H9 (cell line): Measurements from ENCODE around the gene OSBPL9. TPM values are rescaled to one million over a fixed set of nuclear protein-coding genes. Genes with fewer than 3 reads are reported as not detected.

Experiments used
- DNase-seq: peaks from one replicate; pipeline ENCODE4 v3.0.0-alpha.2; 2017
- H2AFZ ChIP-seq: one replicate; pipeline ENCODE4 v1.6.1; 2013; ENCODE audit warnings: mild to moderate bottlenecking, low read length, control low read depth, moderate library complexity
- H2AK5ac ChIP-seq: 2 replicates; pipeline ENCODE4 v1.6.1; 2013; ENCODE audit warnings: low read length, control low read depth, mixed read lengths; ENCODE audit not compliant: insufficient read length
- H2BK120ac ChIP-seq: one replicate; pipeline ENCODE4 v1.6.1; 2013; ENCODE audit warnings: low read depth, mild to moderate bottlenecking, low read length, control low read depth, inconsistent platforms; ENCODE audit not compliant: poor library complexity, severe bottlenecking
- H2BK12ac ChIP-seq: 2 replicates; pipeline ENCODE4 v1.6.1; 2013; ENCODE audit warnings: low read length, control low read depth, mixed read lengths, low read depth; ENCODE audit not compliant: insufficient read length
- H2BK15ac ChIP-seq: 2 replicates; pipeline ENCODE4 v1.6.1; 2013; ENCODE audit warnings: low read depth, low read length, control low read depth
- H2BK20ac ChIP-seq: one replicate; pipeline ENCODE4 v1.6.1; 2013; ENCODE audit warnings: low read depth, mild to moderate bottlenecking, low read length, control low read depth, inconsistent platforms; ENCODE audit not compliant: poor library complexity, severe bottlenecking
- H2BK5ac ChIP-seq: 2 replicates; pipeline ENCODE4 v1.6.1; 2013; ENCODE audit warnings: low read length, control low read depth, mixed read lengths; ENCODE audit not compliant: insufficient read length
- H3K14ac ChIP-seq: 2 replicates; pipeline ENCODE4 v1.6.1; 2013; ENCODE audit warnings: low read length, control low read depth; ENCODE audit not compliant: insufficient read depth
- H3K18ac ChIP-seq: 2 replicates; pipeline ENCODE4 v1.6.1; 2013; ENCODE audit warnings: low read depth, mild to moderate bottlenecking, mixed read lengths, low read length, control low read depth; ENCODE audit not compliant: insufficient read length
- H3K23ac ChIP-seq: 2 replicates; pipeline ENCODE4 v1.6.1; 2013; ENCODE audit warnings: low read length, control low read depth, mixed read lengths, low read depth; ENCODE audit not compliant: insufficient read length
- H3K23me2 ChIP-seq: 2 replicates; pipeline ENCODE4 v1.6.1; 2013; ENCODE audit warnings: low read depth, mild to moderate bottlenecking, mixed read lengths, low read length, control low read depth; ENCODE audit not compliant: insufficient read length, poor library complexity, severe bottlenecking
- H3K27ac ChIP-seq: 2 replicates; pipeline ENCODE4 v1.5.1; 2013; ENCODE audit warnings: low read length, control low read depth, mixed read lengths, low read depth; ENCODE audit not compliant: insufficient read length
- H3K27me3 ChIP-seq: 2 replicates; pipeline ENCODE4 v1.6.1; 2013; ENCODE audit warnings: low read length, control low read depth, inconsistent platforms; ENCODE audit not compliant: insufficient read depth
- H3K4ac ChIP-seq: 2 replicates; pipeline ENCODE4 v1.6.1; 2013; ENCODE audit warnings: low read depth, mild to moderate bottlenecking, control low read depth, inconsistent platforms, low read length, moderate library complexity
- H3K4me1 ChIP-seq: 2 replicates; pipeline ENCODE4 v1.6.1; 2013; ENCODE audit warnings: low read length, control low read depth, inconsistent platforms; ENCODE audit not compliant: insufficient read depth
- H3K4me2 ChIP-seq: 2 replicates; pipeline ENCODE4 v1.6.1; 2013; ENCODE audit warnings: low read length, control low read depth, mixed read lengths; ENCODE audit not compliant: insufficient read length, insufficient read depth
- H3K56ac ChIP-seq: 2 replicates; pipeline ENCODE4 v1.6.1; 2013; ENCODE audit warnings: low read depth, mild to moderate bottlenecking, mixed read lengths, low read length, control low read depth; ENCODE audit not compliant: insufficient read length
- H3K79me1 ChIP-seq: 2 replicates; pipeline ENCODE4 v1.6.1; 2013; ENCODE audit warnings: low read depth, mild to moderate bottlenecking, moderate library complexity, low read length, control low read depth, inconsistent platforms; ENCODE audit not compliant: insufficient read depth, poor library complexity, severe bottlenecking
- H3K79me2 ChIP-seq: 2 replicates; pipeline ENCODE4 v1.6.1; 2013; ENCODE audit warnings: low read length, control low read depth, inconsistent platforms; ENCODE audit not compliant: insufficient read depth
- H3K9ac ChIP-seq: 2 replicates; pipeline ENCODE4 v1.6.1; 2013; ENCODE audit warnings: low read length, control low read depth, mixed read lengths; ENCODE audit not compliant: insufficient read length; ENCODE audit errors: extremely low read depth
- H3K9me3 ChIP-seq: one replicate; pipeline ENCODE4 v1.6.1; 2013; ENCODE audit warnings: low read depth, low read length, inconsistent platforms; ENCODE audit not compliant: control insufficient read depth
- H3T11ph ChIP-seq: one replicate; pipeline ENCODE4 v1.6.1; 2013; ENCODE audit warnings: mild to moderate bottlenecking, low read length, control low read depth, inconsistent platforms
- H4K20me1 ChIP-seq: one replicate; pipeline ENCODE4 v1.6.1; 2013; ENCODE audit not compliant: control insufficient read depth, insufficient read length, insufficient read depth
- H4K5ac ChIP-seq: 2 replicates; pipeline ENCODE4 v1.6.1; 2013; ENCODE audit warnings: low read depth, mild to moderate bottlenecking, mixed read lengths, low read length, control low read depth; ENCODE audit not compliant: insufficient read length
- H4K8ac ChIP-seq: replicated peaks from 2 replicates; pipeline ENCODE4 v1.6.1; 2013; ENCODE audit warnings: low read length, control low read depth, mixed read lengths, low read depth; ENCODE audit not compliant: insufficient read length
- H4K91ac ChIP-seq: 2 replicates; pipeline ENCODE4 v1.6.1; 2013; ENCODE audit warnings: low read depth, mild to moderate bottlenecking, moderate library complexity, mixed read lengths, low read length, control low read depth; ENCODE audit not compliant: insufficient read length
- H3K27ac Mint-ChIP-seq, 3 experiments: 2 replicates in 2 of 3; 3 replicates in 1 of 3; pipeline ENCODE4 v1.8.0; 2020 to 2021; ENCODE audit warnings: mixed read lengths in 3 of 3, mild to moderate bottlenecking in 1 of 3, moderate library complexity in 1 of 3
- H3K27me3 Mint-ChIP-seq: 2 replicates; pipeline ENCODE4 v1.8.0; 2021; ENCODE audit warnings: low read depth, mild to moderate bottlenecking, moderate library complexity, mixed read lengths
- H3K36me3 Mint-ChIP-seq, 3 experiments: 2 replicates in 2 of 3; 3 replicates in 1 of 3; pipeline ENCODE4 v1.8.0; 2020 to 2021; ENCODE audit warnings: low read depth in 3 of 3, mixed read lengths in 3 of 3; ENCODE audit not compliant: insufficient read depth in 1 of 3
- H3K4me1 Mint-ChIP-seq, 2 experiments: 2 replicates each; pipeline ENCODE4 v1.8.0; 2020; ENCODE audit warnings: mixed read lengths in 2 of 2
- H3K4me3 Mint-ChIP-seq, 2 experiments: 2 replicates in 1 of 2; 3 replicates in 1 of 2; pipeline ENCODE4 v1.8.0; 2020 to 2021; ENCODE audit warnings: mild to moderate bottlenecking in 2 of 2, mixed read lengths in 2 of 2, moderate library complexity in 1 of 2
- H3K9me3 Mint-ChIP-seq, 2 experiments: 2 replicates in 1 of 2; 3 replicates in 1 of 2; pipeline ENCODE4 v1.8.0; 2020; ENCODE audit warnings: mild to moderate bottlenecking in 2 of 2, mixed read lengths in 2 of 2, moderate library complexity in 1 of 2
- total RNA-seq: library from RNA; stranded (reverse); gene quantifications from 2 replicates; pipeline ENCODE4 v1.2.1, GENCODE V29; 2021
- TF ChIP-seq, protein P1 (sequence below): fragments of 200-600 bp; sonication (generic); conservative IDR thresholded peaks from 3 replicates; pipeline ENCODE4 v1.8.0; 2021; ENCODE audit warnings: antibody characterized with exemption, mild to moderate bottlenecking

OSBPL9 gene
- total RNA-seq, 1 experiment from 2014 or later, result 76.7 TPM

DNA sequence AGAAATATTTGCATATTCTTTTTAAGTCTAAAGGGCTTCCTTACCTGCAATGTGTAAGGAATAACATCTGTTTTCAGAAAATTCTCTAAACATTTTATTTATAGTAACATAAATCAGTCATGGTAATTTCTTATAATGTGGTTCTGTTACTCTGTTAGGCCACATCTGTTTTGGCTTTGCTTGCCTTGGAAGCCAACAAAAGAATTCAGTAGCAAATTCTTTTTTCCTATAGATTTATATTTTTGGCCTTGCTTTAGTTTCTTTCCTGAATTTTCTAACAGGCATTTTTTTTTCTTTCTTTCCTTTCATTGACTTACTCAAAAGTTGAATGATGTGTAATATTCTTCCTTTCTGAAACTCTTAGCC, 72.2 kb downstream of the OSBPL9 start:
- Histone ChIP-seq H4K20me1 (no peaks in the 10 kb centered on the region), H3K23ac (no peak overlapping the region), H4K5ac (no peak overlapping the region), H3K27ac (no peak overlapping the region), H3K56ac (no peak overlapping the region), H2AK5ac (no peak overlapping the region), H3K4me1 (no peaks in the 10 kb centered on the region), H2BK12ac (no peak overlapping the region), H3K79me2 (no peaks in the 10 kb centered on the region), H4K8ac (no peak overlapping the region), H3K27me3 (no peaks in the 10 kb centered on the region), H3K4ac (no peak overlapping the region), H3K9ac (no peak overlapping the region), H3K14ac (no peak overlapping the region), H3T11ph (no peak overlapping the region), H4K91ac (no peak overlapping the region), H3K9me3 (no peaks in the 10 kb centered on the region), H2BK120ac (no peak overlapping the region), H2BK20ac (no peak overlapping the region), H3K4me2 (no peak overlapping the region), H2AFZ (no peak overlapping the region), H3K23me2 (no peaks in the 10 kb centered on the region), H3K79me1 (no peaks in the 10 kb centered on the region), H3K18ac (no peak overlapping the region), H2BK15ac (no peak overlapping the region), H2BK5ac (no peak overlapping the region)
- Mint-ChIP-seq H3K4me1 (peaks cover 9 to 10% of the 10 kb centered on the region in 2 experiments), H3K27me3 (no peaks in the 10 kb centered on the region), H3K9me3 (no peaks in the 10 kb centered on the region), H3K4me3 (no peak overlapping the region), H3K27ac (0 out of 7 replicates have a peak overlapping the region, but pooled peaks of 1 of the 3 experiments have one; percentile 7), H3K36me3 (no peaks in the 10 kb centered on the region)
- TF ChIP-seq, protein P1, sequence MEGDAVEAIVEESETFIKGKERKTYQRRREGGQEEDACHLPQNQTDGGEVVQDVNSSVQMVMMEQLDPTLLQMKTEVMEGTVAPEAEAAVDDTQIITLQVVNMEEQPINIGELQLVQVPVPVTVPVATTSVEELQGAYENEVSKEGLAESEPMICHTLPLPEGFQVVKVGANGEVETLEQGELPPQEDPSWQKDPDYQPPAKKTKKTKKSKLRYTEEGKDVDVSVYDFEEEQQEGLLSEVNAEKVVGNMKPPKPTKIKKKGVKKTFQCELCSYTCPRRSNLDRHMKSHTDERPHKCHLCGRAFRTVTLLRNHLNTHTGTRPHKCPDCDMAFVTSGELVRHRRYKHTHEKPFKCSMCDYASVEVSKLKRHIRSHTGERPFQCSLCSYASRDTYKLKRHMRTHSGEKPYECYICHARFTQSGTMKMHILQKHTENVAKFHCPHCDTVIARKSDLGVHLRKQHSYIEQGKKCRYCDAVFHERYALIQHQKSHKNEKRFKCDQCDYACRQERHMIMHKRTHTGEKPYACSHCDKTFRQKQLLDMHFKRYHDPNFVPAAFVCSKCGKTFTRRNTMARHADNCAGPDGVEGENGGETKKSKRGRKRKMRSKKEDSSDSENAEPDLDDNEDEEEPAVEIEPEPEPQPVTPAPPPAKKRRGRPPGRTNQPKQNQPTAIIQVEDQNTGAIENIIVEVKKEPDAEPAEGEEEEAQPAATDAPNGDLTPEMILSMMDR, result no peak
- DNase-seq, result no peak
